Left colon (tissue), 2 donors: ENCODE results near the gene PSG6. TPM values are rescaled to one million over a fixed set of nuclear protein-coding genes. Genes with fewer than 3 reads are reported as not detected.
"Not testable (repeated sequence)": the region's sequence is repeated elsewhere in the genome, so short reads cannot be mapped to it uniquely, and the experiment has no call there.

Experiments used
- ATAC-seq: fragments of 200-7000 bp; cut with Tn5 transposase; one replicate; pipeline ENCODE4 v1.9.1; 2020; ENCODE audit warnings: mild to moderate bottlenecking, moderate library complexity
- DNase-seq, 2 donors: peaks; one replicate each; pipeline ENCODE4 v3.0.0-alpha.2; 2020
- intact Hi-C, 2 donors: fragments of 100-400 bp; cut with DNase I in 1 of 2; cut with micrococcal nuclease in 1 of 2; formaldehyde crosslinking; loops; one replicate each; pipeline versions ENCODE4 v1.11.2 to v1.14.0; 2022; cut with DNase I, micrococcal nuclease
- total RNA-seq, 2 donors: library from RNA; stranded (reverse); fragmentation: NEBNext Ultra II Directional; extraction: Animal tissue kit (Norgen Biotek cat#: 25700); gene quantifications; one replicate each; pipeline ENCODE4 v1.2.1, GENCODE V29; 2021
- donor health status: DM: no; HTN: no; CAD: no.
- donor health status: DM: yes; HTN: yes; CAD: no.

PSG6 gene
- total RNA-seq, 2 donors from 2014 or later, result not detected

- DNase-seq, ATAC-seq, intact Hi-C loops: not testable (repeated sequence)
Observed at GRCh38 chr19:42916931-42917330, 763 bp downstream of the PSG6 start.

DNA sequence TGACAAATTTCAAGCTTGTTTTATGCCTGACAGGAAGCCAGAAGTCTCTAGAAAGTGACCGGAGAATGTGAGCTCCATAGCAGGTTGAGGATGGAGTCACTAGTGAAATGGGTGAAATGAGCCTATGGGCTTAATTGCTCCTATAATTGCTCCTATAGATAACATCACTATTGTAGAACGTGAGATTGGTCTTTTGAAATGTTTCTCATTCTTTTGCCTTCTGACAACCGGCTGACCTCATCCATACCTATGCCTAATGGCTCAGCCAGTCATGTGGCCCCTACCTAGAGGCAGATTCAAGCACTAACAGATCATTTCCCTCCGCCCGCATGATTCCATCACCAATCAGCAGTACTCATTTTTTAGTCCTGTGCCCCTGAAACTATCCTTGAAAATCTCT is 4.2 kb downstream of the PSG6 start:
- DNase-seq, ATAC-seq, intact Hi-C loops: not testable (repeated sequence)

DNA sequence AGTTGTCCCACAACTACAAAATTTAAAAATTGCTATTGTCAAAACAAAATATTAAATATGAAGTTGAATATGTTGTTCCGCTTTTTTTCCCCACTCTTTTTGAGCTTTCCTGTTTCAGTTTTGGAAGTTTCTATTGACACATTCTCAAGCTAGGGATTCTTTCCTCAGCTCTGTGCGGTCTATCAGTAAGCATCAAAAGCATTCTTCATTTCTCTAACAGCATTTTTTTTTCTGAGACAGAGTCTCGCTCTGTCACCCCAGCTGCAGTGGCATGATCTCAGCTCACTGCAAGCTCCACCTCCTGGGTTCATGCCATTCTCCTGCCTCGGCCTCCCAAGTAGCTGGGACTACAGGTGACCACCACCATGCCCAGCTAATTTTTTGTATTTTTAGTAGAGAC is 4.8 kb downstream of the PSG6 start:
- not testable (repeated sequence) for ATAC-seq

GRCh38 chr19:42911731-42912130 is 6.0 kb downstream of the PSG6 start:
- intact Hi-C loops, DNase-seq, ATAC-seq: not testable (repeated sequence)

More for the DNA sequence above, 4.8 kb downstream of the PSG6 start:
- intact Hi-C loops, DNase-seq: not testable (repeated sequence)

DNA sequence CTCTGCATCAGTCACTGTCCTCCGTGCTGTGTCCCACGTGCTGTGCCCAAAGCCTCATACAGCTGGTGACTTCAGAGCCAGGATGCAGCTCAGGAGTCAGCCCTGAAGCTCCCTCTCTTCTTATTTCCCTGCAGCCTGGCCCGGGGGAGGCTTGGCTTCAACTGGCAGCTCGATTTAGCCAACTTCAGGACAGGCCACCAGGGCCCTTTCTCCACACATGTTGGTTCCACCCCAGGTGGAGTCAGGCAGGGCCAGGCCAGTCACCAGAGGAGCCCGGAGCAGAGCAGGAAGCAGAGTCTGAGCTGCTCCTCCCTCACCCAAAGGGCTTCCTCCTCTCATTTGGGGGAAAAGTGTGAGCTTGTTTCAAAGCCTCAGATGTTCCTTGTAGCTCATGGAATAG is 11.5 kb downstream of the PSG6 start:
- DNase-seq, intact Hi-C loops, ATAC-seq: not testable (repeated sequence)

DNA sequence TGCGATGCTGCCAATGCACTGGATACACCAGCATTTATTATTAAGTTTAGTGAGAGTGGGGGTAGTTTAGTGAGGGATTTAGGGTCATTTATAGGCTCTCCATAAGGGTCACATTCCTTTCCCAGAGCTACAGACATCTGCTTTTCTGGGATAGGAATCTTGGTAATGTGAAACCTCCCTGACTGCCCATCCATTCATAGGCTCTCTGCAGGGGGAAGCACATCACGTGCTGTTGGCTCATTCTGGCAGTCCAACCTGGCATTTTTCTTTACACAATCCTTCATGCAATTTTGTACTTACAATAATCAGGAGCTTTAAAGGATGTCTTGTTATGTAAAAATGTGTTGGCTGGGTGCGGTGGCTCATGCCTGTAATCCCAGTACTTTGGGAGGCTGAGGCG is 17.1 kb downstream of the PSG6 start:
- ATAC-seq, DNase-seq, intact Hi-C loops: not testable (repeated sequence)

- DNase-seq, intact Hi-C loops, ATAC-seq: not testable (repeated sequence)
Observed at GRCh38 chr19:42899674-42900073, 18.0 kb downstream of the PSG6 start.

GRCh38 chr19:42899110-42899509 is 18.6 kb downstream of the PSG6 start:
- ATAC-seq, DNase-seq, intact Hi-C loops: not testable (repeated sequence)

DNA sequence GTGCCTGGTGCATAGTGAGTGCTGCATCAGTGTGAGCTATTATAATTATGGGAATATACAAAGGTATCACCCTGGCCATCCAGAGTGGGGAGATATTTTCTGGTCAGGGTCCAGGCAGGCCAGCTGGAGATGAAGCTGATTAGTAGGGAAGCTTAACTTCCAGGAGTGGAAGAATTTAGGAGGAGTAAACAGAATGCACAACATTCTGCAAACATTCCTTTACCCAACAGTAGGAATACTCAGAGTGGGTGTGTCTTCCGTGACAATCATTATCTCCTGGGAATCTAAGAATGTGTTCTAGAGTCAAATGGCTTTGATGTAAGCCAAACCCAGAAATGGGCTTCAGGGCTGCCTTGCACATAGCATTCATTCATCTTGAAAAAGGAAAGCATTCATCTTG is 19.0 kb downstream of the PSG6 start:
- ATAC-seq, DNase-seq, intact Hi-C loops: not testable (repeated sequence)

GRCh38 chr19:42897729-42898128 is 20.0 kb downstream of the PSG6 start:
- intact Hi-C loops, DNase-seq, ATAC-seq: not testable (repeated sequence)

- intact Hi-C loops, DNase-seq, ATAC-seq: not testable (repeated sequence)
Observed at GRCh38 chr19:42890446-42890845, 27.2 kb downstream of the PSG6 start.

DNA sequence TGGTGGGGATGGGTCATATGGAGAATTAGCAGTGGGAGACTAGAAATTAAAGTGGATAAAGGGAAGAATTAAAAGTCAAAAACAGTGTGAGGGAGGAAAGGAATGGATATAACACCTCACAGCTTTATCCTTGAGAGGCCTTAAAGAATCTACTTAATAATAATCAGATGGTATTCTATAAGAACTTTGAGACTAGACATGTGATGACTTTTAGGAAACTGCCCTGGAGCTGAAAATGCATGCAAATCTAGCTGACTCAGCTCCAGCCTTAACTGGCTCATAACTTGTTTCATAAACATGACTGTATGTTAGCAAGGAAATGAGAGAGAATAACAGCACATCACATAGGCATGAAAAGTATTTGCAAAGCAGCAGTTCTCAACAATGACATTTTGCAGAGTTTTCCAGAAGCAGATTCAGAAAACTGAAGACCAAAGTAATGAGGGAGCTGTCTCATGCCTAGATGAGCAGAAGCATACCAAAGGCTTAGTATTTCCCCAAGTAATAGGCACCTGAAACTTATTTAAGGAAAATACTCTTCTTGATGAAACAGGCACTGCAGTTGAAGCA is 29.7 kb downstream of the PSG6 start:
- ATAC-seq, intact Hi-C loops, DNase-seq: not testable (repeated sequence)

- intact Hi-C loops, DNase-seq, ATAC-seq: not testable (repeated sequence)
Observed at GRCh38 chr19:42882730-42883129, 35.0 kb downstream of the PSG6 start.

DNA sequence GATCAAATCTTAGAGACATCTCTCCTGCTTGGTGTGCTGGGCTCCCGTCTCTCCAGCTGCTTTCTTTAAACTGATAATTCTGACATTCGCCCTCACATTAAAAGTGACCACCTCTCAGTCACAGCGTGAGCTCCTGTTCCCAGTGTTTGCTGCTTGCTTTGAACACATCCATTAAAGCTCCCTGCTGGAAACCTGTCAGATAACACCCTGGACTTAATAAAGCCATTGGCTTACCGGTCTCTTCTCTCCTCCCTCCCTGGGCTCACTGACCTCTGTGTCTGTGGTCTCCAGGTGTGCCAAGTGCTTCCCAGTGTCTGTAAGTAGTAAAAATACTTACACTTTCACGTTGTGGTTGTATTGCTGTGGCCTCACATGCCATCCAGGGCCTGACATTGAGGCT is 35.7 kb downstream of the PSG6 start:
- DNase-seq, ATAC-seq, intact Hi-C loops: not testable (repeated sequence)

GRCh38 chr19:42881279-42881678 is 36.4 kb downstream of the PSG6 start:
- DNase-seq, intact Hi-C loops, ATAC-seq: not testable (repeated sequence)

DNA sequence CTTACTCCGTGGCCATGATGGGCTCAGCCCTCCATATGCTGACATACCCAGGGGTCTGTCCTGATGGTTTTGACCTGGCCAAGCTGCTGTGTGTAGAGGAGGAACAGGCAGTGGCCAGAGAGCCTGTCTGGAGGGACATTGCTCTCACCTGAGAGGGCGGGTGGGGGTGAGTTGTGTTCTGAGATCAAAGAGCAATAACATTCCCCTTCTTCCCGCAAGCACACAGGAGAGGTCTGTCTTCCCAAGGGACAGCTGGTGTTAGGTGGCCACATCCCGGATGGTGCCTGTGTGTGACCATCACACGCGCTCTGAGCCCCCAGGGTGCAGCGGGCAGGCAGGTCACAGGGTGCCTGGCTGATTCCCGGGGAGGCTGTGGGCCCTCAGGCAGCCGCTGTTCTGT is 37.1 kb downstream of the PSG6 start:
- intact Hi-C loops, DNase-seq, ATAC-seq: not testable (repeated sequence)

GRCh38 chr19:42879613-42880012 is 38.1 kb downstream of the PSG6 start, which contains the start of gene PSG1:
Gene PSG1, minus strand, starts transcription at chr19:42879713. Its CDS starts 132 bp downstream, at chr19:42879581.
- DNase-seq, result no peak
- no peak for ATAC-seq
- intact Hi-C loops, result no loop called here

DNA sequence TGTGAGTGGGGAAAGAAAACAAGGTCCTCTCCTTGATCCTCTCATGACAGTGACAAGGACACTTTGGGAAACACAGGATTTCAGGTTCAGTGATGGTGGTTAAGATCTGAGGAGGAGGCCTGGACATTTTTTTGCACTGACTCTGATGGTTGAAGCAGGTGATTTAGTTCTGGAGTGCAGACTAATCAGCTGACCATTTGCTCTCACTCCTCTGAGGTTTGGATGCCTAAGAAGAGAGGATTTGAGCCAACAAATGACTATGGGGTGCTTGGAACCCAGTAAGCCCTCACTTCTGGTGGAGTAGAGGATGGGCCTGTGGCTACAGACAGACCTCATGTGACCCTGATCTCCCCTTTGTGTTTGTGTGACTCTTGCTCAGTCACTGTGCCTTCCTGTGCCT is 41.1 kb downstream of the PSG6 start:
- ATAC-seq, intact Hi-C loops, DNase-seq: not testable (repeated sequence)

- intact Hi-C loops, ATAC-seq, DNase-seq: not testable (repeated sequence)
Observed at GRCh38 chr19:42875881-42876280, 41.8 kb downstream of the PSG6 start.
